Right forelimb (tissue), 1 donor: Measurements from ENCODE around the gene GGCT.
"Not testable (repeated sequence)": the region's sequence is repeated elsewhere in the genome, so short reads cannot be mapped to it uniquely, and the experiment has no call there.

ENCODE experiments used
- DNase-seq: peaks from one replicate; pipeline ENCODE4 v3.0.0-alpha.2; 2018

Gene GGCT

GRCh38 chr7:30504301-30505173, at the start of gene GGCT:
TSS of gene GGCT (minus strand) at chr7:30504829. CDS start at chr7:30504709, 120 bp downstream.
- peak; percentile 99 for DNase-seq

- DNase-seq = no peak
These were observed 48.9 kb upstream of the GGCT start for GRCh38 chr7:30553546-30553945.

GRCh38 chr7:30553141-30553540, 48.5 kb upstream of the GGCT start:
- no peak for DNase-seq

GRCh38 chr7:30552330-30552729, 47.7 kb upstream of the GGCT start:
- no peak for DNase-seq

GRCh38 chr7:30549931-30550493, 45.4 kb upstream of the GGCT start:
- no peak for DNase-seq

GRCh38 chr7:30548845-30549244, 44.2 kb upstream of the GGCT start:
- peak; percentile 62 for DNase-seq

GRCh38 chr7:30546596-30546995, 42.0 kb upstream of the GGCT start:
- no peak for DNase-seq

GRCh38 chr7:30545791-30546555, 41.3 kb upstream of the GGCT start:
- DNase-seq = no peak

GRCh38 chr7:30543813-30544525, 39.3 kb upstream of the GGCT start:
- no peak for DNase-seq

GRCh38 chr7:30543115-30543514, 38.5 kb upstream of the GGCT start:
- not testable (repeated sequence) for DNase-seq

- DNase-seq = no peak
These were observed 29.3 kb upstream of the GGCT start for GRCh38 chr7:30533886-30534285.

- no peak for DNase-seq
These were observed 26.7 kb upstream of the GGCT start for GRCh38 chr7:30531286-30531685.

GRCh38 chr7:30530373-30530772, 25.7 kb upstream of the GGCT start:
- DNase-seq = no peak

GRCh38 chr7:30528779-30529178, 24.1 kb upstream of the GGCT start:
- no peak for DNase-seq

- DNase-seq = not testable (repeated sequence)
These were observed 22.7 kb upstream of the GGCT start for GRCh38 chr7:30527297-30527696.

- no peak for DNase-seq
These were observed 21.5 kb upstream of the GGCT start for GRCh38 chr7:30526163-30526562.

- DNase-seq = no peak
These were observed 20.8 kb upstream of the GGCT start for GRCh38 chr7:30525429-30525828.

- DNase-seq = no peak
These were observed 19.9 kb upstream of the GGCT start for GRCh38 chr7:30524545-30524944.

GRCh38 chr7:30523466-30523865, 18.8 kb upstream of the GGCT start:
- no peak for DNase-seq

GRCh38 chr7:30522159-30522558, 17.5 kb upstream of the GGCT start:
- DNase-seq = no peak

GRCh38 chr7:30521532-30521931, 16.9 kb upstream of the GGCT start:
- no peak for DNase-seq

GRCh38 chr7:30519122-30519521, 14.5 kb upstream of the GGCT start:
- DNase-seq = no peak

GRCh38 chr7:30515761-30516160, 11.1 kb upstream of the GGCT start:
- no peak for DNase-seq
